K562 (cell line): ENCODE measurements around the gene HTR6. TPM values are rescaled to one million over a fixed set of nuclear protein-coding genes. Genes with fewer than 3 reads are reported as not detected.

Experiments used
- BDP1 ChIP-seq: IDR thresholded peaks from 3 replicates; pipeline ENCODE4 v1.6.1; 2011; ENCODE audit not compliant: insufficient read length, insufficient read depth
- C11orf30 ChIP-seq: fragments of 450-650 bp; IDR thresholded peaks from 2 replicates; pipeline ENCODE4 v1.6.1; 2016; ENCODE audit warnings: low read depth, mild to moderate bottlenecking
- CBX2 ChIP-seq: fragments of 200-600 bp; sonication (generic); IDR thresholded peaks from one replicate; pipeline ENCODE4 v1.6.1; 2012; ENCODE audit warnings: mild to moderate bottlenecking, low read length, inconsistent platforms; ENCODE audit not compliant: insufficient read depth, poor library complexity, severe bottlenecking
- FOXJ3 ChIP-seq: sonication (generic); formaldehyde crosslinking; IDR thresholded peaks from 2 replicates; pipeline ENCODE4 v1.4.0; 2020; ENCODE audit warnings: mild to moderate bottlenecking, missing genetic modification reagents
- HNRNPH1 ChIP-seq: fragments of 200-400 bp; formaldehyde crosslinking; optimal IDR thresholded peaks from 2 replicates; pipeline ENCODE3; 2017; ENCODE audit warnings: low read depth, mild to moderate bottlenecking, low read length, moderate library complexity
- RAD51 ChIP-seq: fragments of 450-650 bp; IDR thresholded peaks from 2 replicates; pipeline ENCODE4 v1.7.1; 2016; ENCODE audit warnings: low read depth, mild to moderate bottlenecking, borderline replicate concordance
- RFX7 ChIP-seq: fragments of 250-450 bp; sonication (Bioruptor Pico); IDR thresholded peaks from 2 replicates; pipeline ENCODE4 v1.5.1; 2021; ENCODE audit warnings: mild to moderate bottlenecking
- SIN3B ChIP-seq: fragments of 450-650 bp; IDR thresholded peaks from 2 replicates; pipeline ENCODE4 v1.6.1; 2017; ENCODE audit warnings: low read depth, mild to moderate bottlenecking, moderate library complexity
- SMARCB1 ChIP-seq: IDR thresholded peaks from 2 replicates; pipeline ENCODE4 v1.6.1; 2011; ENCODE audit warnings: improper control_type of control experiment, low read depth; ENCODE audit not compliant: insufficient read length
- TSC22D4 ChIP-seq: fragments of 450-650 bp; IDR thresholded peaks from 2 replicates; pipeline ENCODE4 v1.6.1; 2016; ENCODE audit warnings: missing genetic modification characterization, missing biosample characterization, control low read depth
- ZKSCAN1 ChIP-seq: fragments of 150-350 bp; IDR thresholded peaks from 2 replicates; pipeline ENCODE4 v1.6.1; 2016; ENCODE audit warnings: low read depth, low read length
- ZNF212 ChIP-seq: fragments of 450-650 bp; formaldehyde crosslinking; IDR thresholded peaks from 2 replicates; pipeline ENCODE4 v1.4.0; 2020; ENCODE audit warnings: mild to moderate bottlenecking
- ZNF408 ChIP-seq: fragments of 250-450 bp; sonication (Bioruptor Pico); IDR thresholded peaks from 2 replicates; pipeline ENCODE4 v1.4.0; 2020; ENCODE audit warnings: low read depth, mild to moderate bottlenecking, moderate library complexity
- ZNF668 ChIP-seq: fragments of 250-450 bp; sonication (Bioruptor Pico); IDR thresholded peaks from 2 replicates; pipeline ENCODE4 v1.8.0; 2022; ENCODE audit warnings: mild to moderate bottlenecking, inconsistent platforms
- polyA plus RNA-seq, 8 experiments: library from polyadenylated mRNA; depleted of rRNA in 4 of 8; stranded (reverse) in 5 of 8; unstranded in 3 of 8; fragments of >200 nt; fragmentation: Nextera tagmentation in 2 of 8; fragmentation: Illumina TruSeq in 1 of 8; extraction: Ambion mirVana in 2 of 8; extraction: Trizol in 1 of 8; gene quantifications; 2 replicates each; pipeline versions ENCODE4 v1.2.1 to v1.2.3, GENCODE V29; 2011 to 2014; ENCODE audit warnings: inconsistent platforms in 1 of 8, missing spikeins in 1 of 8
- total RNA-seq, 7 experiments: library from RNA; depleted of rRNA in 6 of 7; stranded (reverse); fragments of >200 nt in 6 of 7; fragmentation: Illumina TruSeq in 2 of 7; extraction: Trizol in 2 of 7; gene quantifications; 2 replicates each; pipeline versions ENCODE4 v1.2.1 to v1.2.3, GENCODE V29; 2011 to 2021; ENCODE audit warnings: low replicate concordance in 1 of 7
- TF ChIP-seq, protein P1 (sequence below): fragments of 150-350 bp; conservative IDR thresholded peaks from 2 replicates; pipeline ENCODE4 v1.6.1; 2014; ENCODE audit warnings: low read length
- TF ChIP-seq, protein P2 (sequence below), 2 experiments: fragments of 200-800 bp in 1 of 2; sonication (Bioruptor generic) in 1 of 2; sonication (generic) in 1 of 2; formaldehyde crosslinking in 1 of 2; IDR thresholded peaks in 1 of 2; conservative IDR thresholded peaks in 1 of 2; 2 replicates each; pipeline versions ENCODE4 v1.5.0 to v1.6.1; 2016 to 2020; ENCODE audit warnings: missing compliant biosample characterization in 1 of 2, missing genetic modification characterization in 1 of 2, missing genetic modification reagents in 1 of 2
- TF ChIP-seq, protein P3 (sequence below): sonication (generic); formaldehyde crosslinking; IDR thresholded peaks from 2 replicates; pipeline ENCODE4 v1.8.1; 2023; ENCODE audit warnings: missing genetic modification reagents, mild to moderate bottlenecking, borderline replicate concordance
- TF ChIP-seq, protein P4 (sequence below), 3 experiments: fragments of 200-800 bp in 1 of 3; sonication (Bioruptor generic) in 1 of 3; sonication (generic) in 1 of 3; formaldehyde crosslinking in 1 of 3; IDR thresholded peaks; 2 replicates each; pipeline versions ENCODE4 v1.6.1 to v1.8.0; 2016 to 2022; ENCODE audit warnings: mild to moderate bottlenecking in 2 of 3, missing compliant biosample characterization in 2 of 3, missing genetic modification characterization in 2 of 3, missing genetic modification reagents in 1 of 3

HTR6 gene
- total and polyA plus RNA-seq, 9 of the 15 experiments (the other 6 are each of a cell fraction or from before 2014, with no cell fraction given): not detected

DNA sequence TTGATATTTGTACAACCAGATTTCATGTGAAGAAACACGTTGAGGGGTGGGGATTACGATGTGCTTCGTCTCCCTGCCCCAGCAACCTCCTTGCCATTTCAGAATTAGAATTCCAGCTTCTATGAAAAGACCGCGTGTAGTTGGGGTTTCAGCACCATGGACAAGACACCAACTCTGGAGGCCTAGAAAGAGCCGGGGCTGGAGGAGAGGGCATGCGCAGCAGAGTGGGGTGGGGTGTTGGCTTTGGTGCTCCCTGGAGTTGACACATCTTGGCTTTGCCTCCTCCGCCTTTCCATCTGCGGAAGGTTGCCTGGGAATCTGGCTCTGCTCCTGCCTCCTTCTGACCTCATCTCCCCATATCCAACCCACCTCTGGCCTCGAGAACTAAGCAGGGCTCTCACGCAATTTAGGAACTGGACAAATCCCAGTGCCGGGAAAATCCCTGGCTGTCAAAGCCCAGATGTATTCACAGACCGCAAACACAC, 11.8 kb downstream of the HTR6 start (continued):
- TF ChIP-seq, protein P1, sequence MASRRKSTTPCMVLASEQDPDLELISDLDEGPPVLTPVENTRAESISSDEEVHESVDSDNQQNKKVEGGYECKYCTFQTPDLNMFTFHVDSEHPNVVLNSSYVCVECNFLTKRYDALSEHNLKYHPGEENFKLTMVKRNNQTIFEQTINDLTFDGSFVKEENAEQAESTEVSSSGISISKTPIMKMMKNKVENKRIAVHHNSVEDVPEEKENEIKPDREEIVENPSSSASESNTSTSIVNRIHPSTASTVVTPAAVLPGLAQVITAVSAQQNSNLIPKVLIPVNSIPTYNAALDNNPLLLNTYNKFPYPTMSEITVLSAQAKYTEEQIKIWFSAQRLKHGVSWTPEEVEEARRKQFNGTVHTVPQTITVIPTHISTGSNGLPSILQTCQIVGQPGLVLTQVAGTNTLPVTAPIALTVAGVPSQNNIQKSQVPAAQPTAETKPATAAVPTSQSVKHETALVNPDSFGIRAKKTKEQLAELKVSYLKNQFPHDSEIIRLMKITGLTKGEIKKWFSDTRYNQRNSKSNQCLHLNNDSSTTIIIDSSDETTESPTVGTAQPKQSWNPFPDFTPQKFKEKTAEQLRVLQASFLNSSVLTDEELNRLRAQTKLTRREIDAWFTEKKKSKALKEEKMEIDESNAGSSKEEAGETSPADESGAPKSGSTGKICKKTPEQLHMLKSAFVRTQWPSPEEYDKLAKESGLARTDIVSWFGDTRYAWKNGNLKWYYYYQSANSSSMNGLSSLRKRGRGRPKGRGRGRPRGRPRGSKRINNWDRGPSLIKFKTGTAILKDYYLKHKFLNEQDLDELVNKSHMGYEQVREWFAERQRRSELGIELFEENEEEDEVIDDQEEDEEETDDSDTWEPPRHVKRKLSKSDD: no peak
- no peak for TF ChIP-seq ZNF212 (CRISPR knock-in tag)
- TF ChIP-seq RFX7 (CRISPR knock-in tag): no peak
- no peak for TF ChIP-seq ZNF668
- TF ChIP-seq ZKSCAN1: no peak
- TF ChIP-seq SMARCB1: no peak
- TF ChIP-seq, protein P2, sequence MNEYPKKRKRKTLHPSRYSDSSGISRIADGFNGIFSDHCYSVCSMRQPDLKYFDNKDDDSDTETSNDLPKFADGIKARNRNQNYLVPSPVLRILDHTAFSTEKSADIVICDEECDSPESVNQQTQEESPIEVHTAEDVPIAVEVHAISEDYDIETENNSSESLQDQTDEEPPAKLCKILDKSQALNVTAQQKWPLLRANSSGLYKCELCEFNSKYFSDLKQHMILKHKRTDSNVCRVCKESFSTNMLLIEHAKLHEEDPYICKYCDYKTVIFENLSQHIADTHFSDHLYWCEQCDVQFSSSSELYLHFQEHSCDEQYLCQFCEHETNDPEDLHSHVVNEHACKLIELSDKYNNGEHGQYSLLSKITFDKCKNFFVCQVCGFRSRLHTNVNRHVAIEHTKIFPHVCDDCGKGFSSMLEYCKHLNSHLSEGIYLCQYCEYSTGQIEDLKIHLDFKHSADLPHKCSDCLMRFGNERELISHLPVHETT (CRISPR knock-in tag; conservative IDR thresholded peaks at IDR 0.05 in 1 of 2, IDR thresholded peaks at IDR 0.05 in 1 of 2): no peak
- no peak for TF ChIP-seq SIN3B
- no peak for TF ChIP-seq RAD51
- no peak for TF ChIP-seq HNRNPH1
- no peak for TF ChIP-seq CBX2
- no peak for TF ChIP-seq FOXJ3 (CRISPR knock-in tag)
- TF ChIP-seq, protein P3, sequence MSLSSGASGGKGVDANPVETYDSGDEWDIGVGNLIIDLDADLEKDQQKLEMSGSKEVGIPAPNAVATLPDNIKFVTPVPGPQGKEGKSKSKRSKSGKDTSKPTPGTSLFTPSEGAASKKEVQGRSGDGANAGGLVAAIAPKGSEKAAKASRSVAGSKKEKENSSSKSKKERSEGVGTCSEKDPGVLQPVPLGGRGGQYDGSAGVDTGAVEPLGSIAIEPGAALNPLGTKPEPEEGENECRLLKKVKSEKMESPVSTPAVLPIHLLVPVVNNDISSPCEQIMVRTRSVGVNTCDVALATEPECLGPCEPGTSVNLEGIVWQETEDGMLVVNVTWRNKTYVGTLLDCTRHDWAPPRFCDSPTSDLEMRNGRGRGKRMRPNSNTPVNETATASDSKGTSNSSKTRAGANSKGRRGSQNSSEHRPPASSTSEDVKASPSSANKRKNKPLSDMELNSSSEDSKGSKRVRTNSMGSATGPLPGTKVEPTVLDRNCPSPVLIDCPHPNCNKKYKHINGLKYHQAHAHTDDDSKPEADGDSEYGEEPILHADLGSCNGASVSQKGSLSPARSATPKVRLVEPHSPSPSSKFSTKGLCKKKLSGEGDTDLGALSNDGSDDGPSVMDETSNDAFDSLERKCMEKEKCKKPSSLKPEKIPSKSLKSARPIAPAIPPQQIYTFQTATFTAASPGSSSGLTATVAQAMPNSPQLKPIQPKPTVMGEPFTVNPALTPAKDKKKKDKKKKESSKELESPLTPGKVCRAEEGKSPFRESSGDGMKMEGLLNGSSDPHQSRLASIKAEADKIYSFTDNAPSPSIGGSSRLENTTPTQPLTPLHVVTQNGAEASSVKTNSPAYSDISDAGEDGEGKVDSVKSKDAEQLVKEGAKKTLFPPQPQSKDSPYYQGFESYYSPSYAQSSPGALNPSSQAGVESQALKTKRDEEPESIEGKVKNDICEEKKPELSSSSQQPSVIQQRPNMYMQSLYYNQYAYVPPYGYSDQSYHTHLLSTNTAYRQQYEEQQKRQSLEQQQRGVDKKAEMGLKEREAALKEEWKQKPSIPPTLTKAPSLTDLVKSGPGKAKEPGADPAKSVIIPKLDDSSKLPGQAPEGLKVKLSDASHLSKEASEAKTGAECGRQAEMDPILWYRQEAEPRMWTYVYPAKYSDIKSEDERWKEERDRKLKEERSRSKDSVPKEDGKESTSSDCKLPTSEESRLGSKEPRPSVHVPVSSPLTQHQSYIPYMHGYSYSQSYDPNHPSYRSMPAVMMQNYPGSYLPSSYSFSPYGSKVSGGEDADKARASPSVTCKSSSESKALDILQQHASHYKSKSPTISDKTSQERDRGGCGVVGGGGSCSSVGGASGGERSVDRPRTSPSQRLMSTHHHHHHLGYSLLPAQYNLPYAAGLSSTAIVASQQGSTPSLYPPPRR: no peak
- no peak for TF ChIP-seq BDP1
- TF ChIP-seq, protein P4, sequence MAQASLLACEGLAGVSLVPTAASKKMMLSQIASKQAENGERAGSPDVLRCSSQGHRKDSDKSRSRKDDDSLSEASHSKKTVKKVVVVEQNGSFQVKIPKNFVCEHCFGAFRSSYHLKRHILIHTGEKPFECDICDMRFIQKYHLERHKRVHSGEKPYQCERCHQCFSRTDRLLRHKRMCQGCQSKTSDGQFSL (CRISPR knock-in tag; IDR thresholded peaks at IDR 0.05): no peak
- TF ChIP-seq, protein P4 (tag; IDR thresholded peaks at IDR 0.05): no peak
- TF ChIP-seq C11orf30: no peak
- no peak for TF ChIP-seq ZNF408 (CRISPR knock-in tag)
- TF ChIP-seq TSC22D4 (tag): no peak
